GM19035 (cell line): ENCODE data around the gene PIH1D2.
"Not testable (repeated sequence)": the region's sequence is repeated elsewhere in the genome, so short reads cannot be mapped to it uniquely, and the experiment has no call there.

Source experiments
- ATAC-seq: cut with Tn5 transposase; IDR thresholded peaks from one replicate; pipeline ENCODE4 v1.9.1; 2021; ENCODE audit not compliant: unreplicated experiment

Gene PIH1D2

GRCh38 chr11:112058103-112058502 is 15.7 kb downstream of the PIH1D2 start:
- ATAC-seq: no peak

DNA sequence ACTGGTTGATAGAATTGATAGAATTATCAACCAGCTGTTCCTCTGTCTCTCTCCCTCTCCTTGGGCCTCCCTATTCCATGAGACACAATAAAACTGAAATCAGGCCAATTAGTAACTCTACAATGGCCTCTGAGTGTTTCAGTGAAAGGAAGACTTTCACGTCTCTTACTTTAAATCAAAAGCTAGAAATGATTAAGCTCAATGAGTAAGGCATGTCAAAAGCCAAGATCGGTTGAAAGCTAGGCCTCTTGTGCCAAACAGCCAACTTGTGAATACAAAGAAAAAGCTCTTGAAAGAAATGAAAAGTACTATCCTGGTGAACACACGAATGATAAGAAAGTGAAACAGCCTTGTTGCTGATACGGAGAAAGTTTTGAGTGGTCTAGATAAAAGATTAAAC is 16.6 kb downstream of the PIH1D2 start:
- ATAC-seq: no peak

DNA sequence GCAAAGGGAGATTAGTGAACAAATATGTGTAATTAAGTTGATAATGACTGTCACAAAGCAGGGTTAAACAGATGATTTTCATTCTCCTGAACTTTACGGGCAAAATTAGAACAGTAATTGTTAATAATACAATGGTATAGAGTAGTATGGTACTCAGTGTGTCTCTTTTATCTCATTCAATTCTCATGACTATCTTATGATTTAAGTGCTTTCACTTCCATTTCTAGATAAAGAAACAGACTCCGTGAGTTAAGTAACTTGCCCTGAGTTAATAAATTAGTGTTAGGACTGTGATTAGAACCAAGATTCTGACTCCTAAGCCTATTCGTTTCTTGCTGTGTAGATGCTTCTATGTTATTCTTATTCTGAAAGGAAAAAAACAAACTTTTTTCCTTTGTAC is 22.0 kb downstream of the PIH1D2 start:
- ATAC-seq: no peak

GRCh38 chr11:112050721-112051120 is 23.1 kb downstream of the PIH1D2 start:
- ATAC-seq: peak; percentile 89

- ATAC-seq: no peak
Observed at GRCh38 chr11:112049777-112050176, 24.0 kb downstream of the PIH1D2 start.

DNA sequence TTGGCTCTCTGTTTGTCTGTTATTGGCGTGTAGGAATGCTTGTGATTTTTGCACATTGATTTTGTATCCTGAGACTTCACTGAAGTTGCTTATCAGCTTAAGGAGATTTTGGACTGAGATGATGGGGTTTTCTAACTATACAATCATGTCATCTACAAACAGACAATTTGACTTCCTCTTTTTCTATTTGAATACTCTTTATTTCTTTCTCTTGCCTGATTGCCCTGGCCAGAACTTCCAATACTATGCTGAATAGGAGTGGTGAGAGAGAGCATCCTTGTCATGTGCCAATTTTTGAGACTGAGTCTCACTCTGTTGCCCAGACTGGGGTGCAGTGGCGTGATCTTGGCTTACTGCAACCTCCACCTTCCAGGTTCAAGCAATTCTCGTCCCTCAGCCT is 25.6 kb downstream of the PIH1D2 start:
- ATAC-seq: not testable (repeated sequence)

DNA sequence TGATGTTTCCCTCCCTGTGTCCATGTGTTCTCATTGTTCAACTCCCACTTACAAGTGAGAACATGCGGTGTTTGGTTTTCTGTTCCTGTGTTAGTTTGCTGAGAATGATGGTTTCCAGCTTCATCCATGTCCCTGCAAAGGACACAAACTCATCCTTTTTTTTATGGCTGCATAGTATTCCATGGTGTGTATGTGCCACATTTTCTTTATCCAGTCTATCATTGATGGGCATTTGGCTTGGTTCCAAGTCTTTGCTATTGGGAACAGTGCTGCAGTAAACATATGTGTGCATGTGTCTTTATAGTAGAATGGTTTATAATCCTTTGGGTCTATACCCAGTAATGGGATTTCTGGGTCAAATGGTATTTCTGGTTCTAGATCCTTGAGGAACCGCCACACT is 27.2 kb downstream of the PIH1D2 start:
- ATAC-seq: not testable (repeated sequence)

DNA sequence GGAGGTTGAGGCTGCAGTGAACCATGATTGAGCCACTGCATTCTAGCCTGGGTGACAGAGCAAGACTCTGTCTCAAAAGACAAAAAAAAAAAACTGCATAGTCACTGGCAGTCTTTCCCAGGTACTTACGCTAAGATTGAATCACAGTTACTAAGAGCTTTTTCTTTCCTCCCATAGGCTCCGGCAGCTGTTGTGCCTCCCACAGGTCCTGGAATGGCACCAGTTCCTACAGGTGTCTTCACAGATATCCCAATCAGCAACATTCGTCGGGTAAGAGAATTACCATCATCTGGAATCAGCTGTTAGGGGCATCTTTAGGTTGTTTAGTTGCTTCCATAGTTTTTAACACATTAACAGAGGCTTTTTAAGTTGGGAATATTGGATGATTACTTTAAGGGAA is 28.9 kb downstream of the PIH1D2 start:
- ATAC-seq: no peak

DNA sequence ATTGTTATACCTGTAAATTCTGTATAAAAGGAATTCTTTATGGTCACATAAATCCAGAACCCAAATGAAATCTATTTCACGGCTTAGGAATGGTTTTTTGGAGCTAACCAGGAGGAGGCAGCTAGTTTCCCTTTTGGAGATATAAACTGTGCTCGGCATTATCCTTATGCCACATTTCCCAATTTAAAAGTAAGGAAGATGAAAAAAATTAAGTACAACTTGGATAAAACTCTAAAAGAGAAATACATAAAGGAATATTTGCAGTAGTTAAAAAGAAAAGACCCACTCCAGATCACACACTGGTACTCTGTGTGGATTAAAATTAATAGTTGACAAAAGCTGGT is 30.9 kb downstream of the PIH1D2 start:
- ATAC-seq: no peak

DNA sequence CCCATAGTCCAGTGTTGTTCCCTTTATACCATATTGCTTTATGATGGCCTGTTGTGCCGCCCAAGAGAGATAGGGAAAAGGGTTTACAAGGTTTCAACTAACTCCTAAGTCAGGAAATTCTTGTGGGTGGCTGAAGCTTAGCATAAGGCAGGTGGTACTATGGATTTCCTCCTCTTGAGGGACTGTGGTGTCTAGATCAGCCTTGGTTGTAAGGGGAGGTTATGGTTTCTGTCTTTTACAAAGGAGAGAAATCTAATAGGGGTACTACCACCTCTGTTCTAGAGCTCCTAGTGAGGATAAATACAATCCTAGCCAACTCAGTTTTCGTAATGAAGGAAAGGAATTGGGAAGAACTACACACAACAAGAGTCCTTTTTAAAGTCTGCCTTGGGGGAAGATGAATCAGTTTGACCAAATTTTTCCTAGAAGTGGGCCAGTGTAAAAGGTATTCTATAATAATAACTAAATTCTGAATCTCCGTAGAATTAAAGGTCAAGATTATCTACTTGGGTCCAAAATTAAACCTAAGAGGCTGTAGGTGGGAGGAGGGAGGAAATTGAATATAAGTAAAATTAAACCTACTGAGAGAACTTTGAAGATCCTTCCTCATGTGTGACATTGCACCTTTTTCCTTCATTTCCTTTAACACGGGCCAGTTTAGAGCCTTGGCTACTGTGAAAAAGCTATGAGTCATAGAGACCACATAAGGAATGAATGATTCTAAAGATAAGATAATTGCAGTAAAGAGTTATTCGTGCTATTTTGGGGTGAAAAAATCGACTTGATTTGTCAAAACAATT is 31.5 kb downstream of the PIH1D2 start:
- ATAC-seq: no peak

DNA sequence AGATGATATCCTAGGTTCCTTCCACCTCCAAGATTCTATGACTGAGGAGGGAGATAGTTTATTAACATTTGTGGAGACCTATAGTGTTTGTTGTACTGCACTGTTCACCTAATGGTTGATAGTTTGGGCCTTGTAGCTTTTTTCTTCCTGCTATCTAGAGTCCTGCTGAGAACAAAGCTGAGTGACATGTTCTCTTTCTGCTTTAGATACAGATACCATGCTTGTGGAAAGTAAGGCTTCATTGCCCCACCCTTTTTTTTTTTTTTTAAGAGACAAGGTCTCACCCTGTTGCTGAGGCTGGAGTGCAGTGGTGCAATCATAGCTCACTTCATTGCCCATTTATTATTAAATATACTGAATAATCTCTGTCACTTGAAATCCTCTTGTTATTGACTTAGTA is 36.3 kb downstream of the PIH1D2 start:
- ATAC-seq: no peak

- ATAC-seq: no peak
Observed at GRCh38 chr11:112033902-112034301, 39.9 kb downstream of the PIH1D2 start.

GRCh38 chr11:112029460-112029859 is 44.4 kb downstream of the PIH1D2 start:
- ATAC-seq: no peak

GRCh38 chr11:112026784-112027410 is 46.9 kb downstream of the PIH1D2 start:
- ATAC-seq: not testable (repeated sequence)

- ATAC-seq: peak; percentile 7
Observed at GRCh38 chr11:112025707-112026106, 48.1 kb downstream of the PIH1D2 start.

GRCh38 chr11:112024773-112025678 is 48.8 kb downstream of the PIH1D2 start, which contains the start of gene DLAT:
Gene DLAT (plus strand): TSS chr11:112025408. CDS start chr11:112025473, 65 bp downstream.
- peak; percentile 84 for ATAC-seq

- peak; percentile 24 for ATAC-seq
Observed at GRCh38 chr11:112024178-112024772, 49.5 kb downstream of the PIH1D2 start.

DNA sequence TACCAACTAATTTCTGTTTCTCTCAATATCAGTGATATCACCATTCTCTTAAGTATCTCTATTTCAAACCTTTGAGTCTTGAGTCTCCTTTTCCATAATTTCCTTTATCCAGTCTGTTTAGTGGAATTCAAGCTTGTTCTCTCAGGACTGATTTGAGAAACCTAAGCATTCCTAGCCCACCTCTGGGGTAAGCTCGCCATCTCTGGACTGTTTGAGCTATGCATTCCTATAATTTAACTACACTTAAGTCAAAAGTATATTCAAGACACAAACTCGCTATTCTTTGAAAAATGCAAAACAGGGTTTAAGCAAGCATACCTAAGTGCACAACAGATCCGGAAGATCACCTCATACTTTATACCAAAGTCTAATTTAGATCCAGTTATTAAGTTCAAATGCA is 50.7 kb downstream of the PIH1D2 start:
- ATAC-seq: no peak

DNA sequence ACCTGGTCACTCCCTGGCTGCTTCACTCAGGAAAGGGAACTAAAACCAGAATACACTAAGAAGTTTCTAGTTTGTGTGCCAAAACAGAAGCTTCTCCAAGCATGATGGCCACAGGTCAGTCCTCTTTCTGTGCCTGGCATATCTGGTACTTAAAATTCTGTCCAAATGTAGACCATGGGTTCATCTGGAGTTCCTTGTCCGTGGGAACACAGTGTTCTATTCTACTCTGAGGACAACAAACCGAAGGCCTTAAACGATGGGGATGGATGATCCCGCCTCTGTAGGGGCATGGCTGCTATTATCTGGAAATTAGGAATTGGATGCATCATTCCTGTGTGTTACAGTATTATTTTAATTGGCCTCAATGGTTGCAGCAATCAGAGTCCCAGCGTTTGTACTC is 54.8 kb downstream of the PIH1D2 start:
- ATAC-seq: no peak
